Stromal cell of bone marrow (primary cell): Measurements from ENCODE around the gene PLEKHA1.

Experiments used
- DNase-seq: peaks from one replicate; pipeline ENCODE4 v3.0.0-alpha.2; 2012; ENCODE audit warnings: low read depth

The PLEKHA1 gene

GRCh38 chr10:122347170-122347841 is 27.2 kb upstream of the PLEKHA1 start:
- no peak for DNase-seq

DNA sequence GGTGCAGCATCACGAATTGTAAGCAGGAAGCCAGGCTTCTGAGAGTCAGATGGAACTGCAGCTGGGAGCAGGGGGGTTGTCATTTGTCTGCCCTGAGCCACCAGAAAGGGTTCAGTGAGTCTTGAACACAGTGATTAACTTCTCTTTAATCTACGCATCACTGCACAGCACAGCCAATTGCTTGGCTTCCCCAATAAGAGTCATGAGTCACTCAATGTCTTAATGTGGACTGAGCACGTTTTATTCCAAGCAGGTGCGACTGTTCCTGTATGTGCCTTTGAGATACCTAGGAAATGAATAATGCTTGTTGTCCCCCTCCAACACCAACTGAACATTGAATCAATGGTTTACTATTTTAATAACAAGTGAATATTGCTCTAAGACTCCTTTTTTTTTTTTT is 26.0 kb upstream of the PLEKHA1 start:
- no peak for DNase-seq

GRCh38 chr10:122348935-122349361 is 25.6 kb upstream of the PLEKHA1 start:
- no peak for DNase-seq

- DNase-seq = no peak
These were observed 24.6 kb upstream of the PLEKHA1 start for GRCh38 chr10:122349758-122350369.

DNA sequence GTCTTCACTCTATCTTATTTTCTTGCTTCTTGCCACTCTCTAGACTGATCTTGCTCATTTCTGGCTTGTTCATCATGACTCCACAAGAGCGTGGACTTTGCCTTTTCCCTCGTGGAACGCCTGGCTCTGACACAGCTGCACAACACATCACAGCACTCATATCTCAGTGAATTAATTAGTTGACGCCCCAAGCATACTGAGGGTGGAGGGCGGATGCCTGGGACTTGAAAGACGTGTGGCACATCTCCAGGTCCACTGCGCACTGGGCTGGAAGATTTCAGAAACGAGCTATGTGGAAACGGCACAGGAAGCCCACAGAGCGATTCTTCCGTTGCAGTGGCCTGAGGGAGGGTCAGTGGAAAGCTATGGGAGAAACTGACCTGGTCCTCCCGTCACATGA is 23.6 kb upstream of the PLEKHA1 start:
- DNase-seq = no peak

GRCh38 chr10:122352817-122353525 is 21.5 kb upstream of the PLEKHA1 start:
- no peak for DNase-seq

GRCh38 chr10:122354383-122354782 is 20.1 kb upstream of the PLEKHA1 start:
- no peak for DNase-seq

- no peak for DNase-seq
These were observed 16.8 kb upstream of the PLEKHA1 start for GRCh38 chr10:122357685-122358084.

DNA sequence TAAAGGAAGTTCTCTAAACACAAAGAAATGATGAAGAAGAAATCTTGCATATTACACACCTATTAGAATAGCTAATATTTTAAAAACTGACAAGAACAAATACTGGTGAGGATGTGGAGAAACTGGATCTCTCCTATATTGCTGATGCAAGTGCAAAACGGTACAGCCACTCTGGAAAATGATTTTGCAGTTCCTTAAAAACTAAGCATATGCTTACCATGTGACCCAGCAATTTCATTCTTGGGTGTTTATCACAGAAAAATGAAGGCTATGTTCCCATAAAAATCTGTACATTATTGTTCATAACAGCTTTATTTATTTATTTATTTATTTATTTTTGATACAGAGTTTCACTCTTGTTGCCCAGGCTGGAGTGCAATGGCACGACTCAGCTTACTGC is 14.9 kb upstream of the PLEKHA1 start:
- DNase-seq = no peak

DNA sequence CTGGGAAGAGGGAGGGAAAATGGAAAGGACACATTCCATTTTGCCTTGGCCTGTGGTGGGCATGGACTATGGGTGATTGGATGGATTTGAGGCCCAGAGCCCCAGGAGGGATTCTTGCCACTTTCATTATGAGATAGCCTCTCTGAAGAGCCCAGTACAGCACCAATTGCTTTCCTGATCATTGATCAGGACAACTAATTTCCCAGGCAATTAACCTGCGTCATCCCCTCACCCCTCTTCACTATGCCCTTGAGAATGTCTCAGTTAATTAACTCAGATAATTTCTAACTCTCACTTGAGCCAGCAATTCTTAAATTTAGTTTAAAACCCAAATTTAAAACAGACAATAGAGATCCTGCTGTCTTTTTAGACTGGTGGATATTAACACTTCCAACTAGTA is 13.5 kb upstream of the PLEKHA1 start:
- no peak for DNase-seq

GRCh38 chr10:122362031-122362592 is 12.4 kb upstream of the PLEKHA1 start:
- no peak for DNase-seq

- DNase-seq = peak; percentile 40
These were observed 11.9 kb upstream of the PLEKHA1 start for GRCh38 chr10:122362621-122363020.

DNA sequence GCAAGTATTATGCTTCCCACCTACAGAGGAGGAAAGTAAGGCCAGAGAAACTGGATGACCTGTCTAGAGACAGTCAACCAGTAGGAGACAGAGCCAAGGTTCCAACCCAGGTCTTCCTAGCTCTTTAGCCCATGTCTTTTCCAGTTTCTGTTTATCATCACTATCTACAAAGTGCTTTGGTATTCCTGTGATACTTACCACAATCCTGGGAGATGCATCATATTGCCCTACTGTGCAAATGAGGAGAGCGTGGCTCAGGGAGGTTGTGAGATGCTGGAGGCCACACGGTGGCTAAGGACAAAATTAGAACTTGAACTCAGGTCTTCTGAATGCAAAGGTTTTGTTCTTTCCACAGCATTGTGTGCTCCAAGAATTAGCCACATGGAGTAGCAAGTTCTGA is 11.2 kb upstream of the PLEKHA1 start:
- no peak for DNase-seq

GRCh38 chr10:122363722-122364463 is 10.6 kb upstream of the PLEKHA1 start:
- no peak for DNase-seq

DNA sequence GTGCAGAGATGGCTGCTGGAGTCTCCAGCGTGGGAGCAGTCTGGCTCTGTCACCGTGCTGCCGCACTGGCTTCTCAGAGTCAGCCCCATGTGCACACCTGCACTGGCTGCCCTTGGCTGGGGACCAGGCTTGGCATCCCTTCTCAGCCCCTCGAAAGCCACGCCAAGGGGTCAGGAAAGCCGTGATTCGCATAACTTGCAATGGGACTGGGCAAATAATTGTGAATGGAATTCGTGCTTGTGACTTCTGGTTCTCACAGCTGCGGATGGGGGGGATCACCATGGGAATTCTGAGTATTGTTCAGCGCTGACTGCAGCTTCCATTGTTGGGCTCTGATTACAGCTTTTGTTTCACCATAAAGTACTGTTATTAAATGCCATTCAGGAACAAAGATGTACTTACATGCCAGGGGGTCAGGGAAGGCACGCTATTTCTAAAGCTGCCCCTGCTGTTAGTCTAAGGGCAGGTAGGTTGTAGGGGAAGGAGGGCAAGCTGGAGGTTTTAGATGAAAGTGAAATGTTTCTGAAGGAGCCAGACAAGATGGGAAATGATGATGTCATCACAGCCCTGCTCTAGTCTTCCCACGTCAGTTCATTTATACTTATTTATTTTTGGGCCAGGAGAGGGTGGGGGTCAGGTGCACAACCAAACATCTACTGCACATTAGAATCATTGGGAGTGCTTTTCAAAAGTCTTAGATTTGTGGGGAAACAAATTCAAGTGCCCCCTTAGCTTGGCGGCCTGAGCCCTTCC is 5.8 kb upstream of the PLEKHA1 start:
- no peak for DNase-seq

- DNase-seq = no peak
These were observed 1.4 kb upstream of the PLEKHA1 start for GRCh38 chr10:122373108-122373507.

GRCh38 chr10:122373721-122374120 is 787 bp upstream of the PLEKHA1 start:
- no peak for DNase-seq

GRCh38 chr10:122374859-122375678 is 561 bp downstream of the PLEKHA1 start:
- no peak for DNase-seq

DNA sequence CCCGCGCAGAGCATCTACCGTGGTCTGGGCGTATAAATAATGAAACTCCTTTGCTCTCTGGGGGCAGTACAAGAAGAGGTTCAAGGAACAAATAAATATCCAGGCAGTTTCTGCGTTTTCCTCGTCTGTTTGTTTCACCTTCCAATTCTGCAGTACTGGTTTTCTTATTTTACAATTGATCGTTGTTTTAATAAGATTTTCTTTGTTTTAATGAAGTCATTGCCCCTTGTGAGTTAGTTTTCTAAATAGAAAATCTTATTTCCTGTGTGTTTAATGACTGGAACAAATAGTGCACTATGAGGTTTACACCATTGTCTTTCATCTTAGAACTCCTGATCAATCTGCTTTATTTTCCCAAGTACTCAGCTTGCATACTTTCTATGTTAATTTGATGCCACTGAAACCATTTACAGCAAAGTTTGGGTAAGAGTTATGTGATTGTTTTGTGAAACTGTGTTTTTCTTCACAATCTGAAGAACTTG is 1.2 kb downstream of the PLEKHA1 start:
- DNase-seq = no peak

- DNase-seq = no peak
These were observed 2.0 kb downstream of the PLEKHA1 start for GRCh38 chr10:122376364-122376961.
